HCEC 1CT (cell line): ENCODE results near the gene TMC2.
"Not testable (repeated sequence)": the region's sequence is repeated elsewhere in the genome, so short reads cannot be mapped to it uniquely, and the experiment has no call there.

Experiments used
- DNase-seq: peaks from one replicate; pipeline ENCODE4 v3.0.0-alpha.2; 2017

Gene TMC2

GRCh38 chr20:2663887-2664719 is 127.7 kb downstream of the TMC2 start, which contains the start of gene IDH3B:
Gene IDH3B (minus strand): TSS chr20:2664216. CDS start chr20:2664188, 28 bp downstream.
- DNase-seq, result peak; percentile 91

- DNase-seq, result no peak
Measured at GRCh38 chr20:2671977-2672376, 135.6 kb downstream of the TMC2 start.

GRCh38 chr20:2672446-2672845 is 136.1 kb downstream of the TMC2 start:
- DNase-seq, result no peak

GRCh38 chr20:2673453-2673852 is 137.1 kb downstream of the TMC2 start:
- no peak for DNase-seq

GRCh38 chr20:2680046-2680445 is 143.7 kb downstream of the TMC2 start:
- DNase-seq, result no peak

GRCh38 chr20:2682040-2682439 is 145.7 kb downstream of the TMC2 start:
- not testable (repeated sequence) for DNase-seq

GRCh38 chr20:2684817-2685216 is 148.4 kb downstream of the TMC2 start:
- DNase-seq, result not testable (repeated sequence)

GRCh38 chr20:2687514-2687913 is 151.1 kb downstream of the TMC2 start:
- DNase-seq, result no peak

- DNase-seq, result peak; percentile 23
Measured at GRCh38 chr20:2688041-2688591, 151.7 kb downstream of the TMC2 start.

- DNase-seq, result no peak
Measured at GRCh38 chr20:2690213-2690612, 153.8 kb downstream of the TMC2 start.

- no peak for DNase-seq
Measured at GRCh38 chr20:2690718-2691117, 154.3 kb downstream of the TMC2 start.

GRCh38 chr20:2691127-2691526 is 154.8 kb downstream of the TMC2 start:
- no peak for DNase-seq
